Mucosa of stomach (tissue), 1 donor: Measurements from ENCODE around the gene SLC25A11.

Source experiments
- H3K27me3 ChIP-seq: one replicate; pipeline ENCODE4 v1.7.0; 2013; ENCODE audit warnings: mild to moderate bottlenecking, low read length; ENCODE audit not compliant: control insufficient read depth, insufficient read depth
- H3K36me3 ChIP-seq: one replicate; pipeline ENCODE4 v1.7.0; 2013; ENCODE audit warnings: low read length; ENCODE audit not compliant: control insufficient read depth, insufficient read depth
- H3K4me1 ChIP-seq: one replicate; pipeline ENCODE4 v1.7.0; 2013; ENCODE audit warnings: mild to moderate bottlenecking, low read length; ENCODE audit not compliant: control insufficient read depth, insufficient read depth
- H3K4me3 ChIP-seq: one replicate; pipeline ENCODE4 v1.7.0; 2013; ENCODE audit warnings: low read length
- H3K9ac ChIP-seq: one replicate; pipeline ENCODE4 v1.7.0; 2013; ENCODE audit warnings: mild to moderate bottlenecking, low read length, moderate library complexity
- H3K9me3 ChIP-seq: one replicate; pipeline ENCODE4 v1.7.0; 2013; ENCODE audit warnings: mild to moderate bottlenecking, low read length, moderate library complexity; ENCODE audit not compliant: control insufficient read depth
- donor health status: Pancreatic carcinoma.

Gene SLC25A11

GRCh38 chr17:4959261-4959965 is 19.6 kb upstream of the SLC25A11 start:
- Histone ChIP-seq H3K27me3 (no peaks in the 10 kb centered on the region), H3K36me3 (no peaks in the 10 kb centered on the region), H3K4me3 (no peak overlapping the region), H3K9ac (no peak overlapping the region), H3K9me3 (no peaks in the 10 kb centered on the region), H3K4me1 (peaks cover 7% of the 10 kb centered on the region)

- no peak overlapping the region for H3K4me3 ChIP-seq
- H3K27me3 ChIP-seq, result no peaks in the 10 kb centered on the region
- H3K36me3 ChIP-seq, result no peaks in the 10 kb centered on the region
- H3K4me1 ChIP-seq, result peaks cover 16% of the 10 kb centered on the region
- no peak overlapping the region for H3K9ac ChIP-seq
- no peaks in the 10 kb centered on the region for H3K9me3 ChIP-seq
These were observed 18.3 kb upstream of the SLC25A11 start for GRCh38 chr17:4958102-4958501.

DNA sequence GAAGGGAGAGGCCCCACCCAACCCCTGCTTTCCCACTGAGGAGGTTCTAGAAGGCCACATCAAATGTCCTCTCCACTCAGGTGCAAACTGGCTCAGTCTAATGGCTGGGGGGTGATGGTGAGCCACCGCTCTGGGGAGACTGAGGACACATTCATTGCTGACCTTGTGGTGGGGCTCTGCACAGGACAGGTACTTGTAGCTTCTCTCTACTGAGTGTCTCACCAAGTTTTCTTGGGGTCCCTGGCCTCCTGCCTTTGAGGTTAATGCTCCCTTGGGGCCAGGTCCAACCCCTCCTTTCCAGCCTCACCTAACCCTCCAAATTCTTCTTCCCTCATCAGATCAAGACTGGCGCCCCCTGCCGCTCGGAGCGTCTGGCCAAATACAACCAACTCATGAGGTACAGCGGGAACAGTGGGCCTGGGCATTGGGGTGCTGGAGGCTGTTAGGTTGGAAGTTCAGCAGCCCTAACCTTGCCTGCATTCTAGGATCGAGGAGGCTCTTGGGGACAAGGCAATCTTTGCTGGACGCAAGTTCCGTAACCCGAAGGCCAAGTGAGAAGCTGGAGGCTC is 16.7 kb upstream of the SLC25A11 start:
- H3K4me1 ChIP-seq, result peaks cover 18% of the 10 kb centered on the region
- no peak overlapping the region for H3K4me3 ChIP-seq
- H3K9me3 ChIP-seq, result no peaks in the 10 kb centered on the region
- no peak overlapping the region for H3K9ac ChIP-seq
- H3K36me3 ChIP-seq, result no peaks in the 10 kb centered on the region
- no peaks in the 10 kb centered on the region for H3K27me3 ChIP-seq

DNA sequence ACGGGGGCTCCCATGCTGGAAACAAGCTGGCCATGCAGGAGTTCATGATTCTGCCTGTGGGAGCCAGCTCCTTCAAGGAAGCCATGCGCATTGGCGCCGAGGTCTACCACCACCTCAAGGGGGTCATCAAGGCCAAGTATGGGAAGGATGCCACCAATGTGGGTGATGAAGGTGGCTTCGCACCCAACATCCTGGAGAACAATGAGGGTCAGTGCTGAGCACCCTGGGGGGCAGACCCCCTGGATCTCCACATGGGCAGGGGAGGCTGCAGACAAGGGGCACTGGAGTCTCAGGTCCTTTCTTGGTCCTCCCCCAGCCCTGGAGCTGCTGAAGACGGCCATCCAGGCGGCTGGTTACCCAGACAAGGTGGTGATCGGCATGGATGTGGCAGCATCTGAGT is 15.2 kb upstream of the SLC25A11 start:
- H3K27me3 ChIP-seq, result no peaks in the 10 kb centered on the region

GRCh38 chr17:4953451-4953961 is 13.7 kb upstream of the SLC25A11 start:
- Histone ChIP-seq H3K36me3 (no peaks in the 10 kb centered on the region), H3K9me3 (no peaks in the 10 kb centered on the region), H3K4me3 (no peak overlapping the region), H3K4me1 (peaks cover 26% of the 10 kb centered on the region), H3K9ac (no peak overlapping the region), H3K27me3 (no peaks in the 10 kb centered on the region)

More for the DNA sequence above, 15.2 kb upstream of the SLC25A11 start:
- Histone ChIP-seq H3K4me3 (no peak overlapping the region), H3K9me3 (no peaks in the 10 kb centered on the region), H3K36me3 (no peaks in the 10 kb centered on the region), H3K9ac (no peak overlapping the region), H3K4me1 (peaks cover 25% of the 10 kb centered on the region)

DNA sequence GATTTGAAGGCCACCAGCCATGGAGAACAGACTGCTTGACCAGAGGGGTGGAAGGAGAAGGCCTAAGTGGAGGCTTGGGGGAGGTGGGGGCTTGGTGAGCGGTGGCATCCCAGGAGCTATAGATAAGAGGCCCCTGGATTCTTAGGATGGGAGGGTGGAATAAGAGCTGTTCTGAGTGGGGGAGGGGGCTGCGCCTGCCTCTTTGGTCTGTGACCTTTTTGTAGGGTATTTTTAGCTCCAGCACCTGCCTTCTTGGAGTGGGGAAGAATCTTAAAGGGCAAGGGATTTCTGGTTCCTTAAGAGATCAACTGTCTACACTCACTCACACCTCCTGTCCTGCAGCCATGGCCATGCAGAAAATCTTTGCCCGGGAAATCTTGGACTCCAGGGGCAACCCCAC is 11.6 kb upstream of the SLC25A11 start:
- Histone ChIP-seq H3K4me3 (no peak overlapping the region), H3K9me3 (no peaks in the 10 kb centered on the region), H3K4me1 (peaks cover 27% of the 10 kb centered on the region), H3K36me3 (no peaks in the 10 kb centered on the region), H3K9ac (no peak overlapping the region), H3K27me3 (no peaks in the 10 kb centered on the region)

- Histone ChIP-seq H3K27me3 (no peaks in the 10 kb centered on the region), H3K9me3 (no peaks in the 10 kb centered on the region), H3K9ac (peak within 1 kb of the TSS; percentile 83), H3K4me1 (peaks cover 26% of the 10 kb centered on the region), H3K4me3 (peak within 1 kb of the TSS; percentile 21), H3K36me3 (no peaks in the 10 kb centered on the region)
These were observed 10.9 kb upstream of the SLC25A11 start, which contains the start of gene ENO3 for GRCh38 chr17:4950746-4951204. Gene ENO3 (plus strand): TSS chr17:4951119. CDS start chr17:4951830, 711 bp downstream.

GRCh38 chr17:4950075-4950745 is 10.4 kb upstream of the SLC25A11 start:
- no peaks in the 10 kb centered on the region for H3K9me3 ChIP-seq
- H3K4me3 ChIP-seq, result peak overlapping the region; percentile 21
- no peaks in the 10 kb centered on the region for H3K36me3 ChIP-seq
- no peaks in the 10 kb centered on the region for H3K27me3 ChIP-seq
- H3K4me1 ChIP-seq, result peaks cover 32% of the 10 kb centered on the region
- peak overlapping the region; percentile 83 for H3K9ac ChIP-seq

DNA sequence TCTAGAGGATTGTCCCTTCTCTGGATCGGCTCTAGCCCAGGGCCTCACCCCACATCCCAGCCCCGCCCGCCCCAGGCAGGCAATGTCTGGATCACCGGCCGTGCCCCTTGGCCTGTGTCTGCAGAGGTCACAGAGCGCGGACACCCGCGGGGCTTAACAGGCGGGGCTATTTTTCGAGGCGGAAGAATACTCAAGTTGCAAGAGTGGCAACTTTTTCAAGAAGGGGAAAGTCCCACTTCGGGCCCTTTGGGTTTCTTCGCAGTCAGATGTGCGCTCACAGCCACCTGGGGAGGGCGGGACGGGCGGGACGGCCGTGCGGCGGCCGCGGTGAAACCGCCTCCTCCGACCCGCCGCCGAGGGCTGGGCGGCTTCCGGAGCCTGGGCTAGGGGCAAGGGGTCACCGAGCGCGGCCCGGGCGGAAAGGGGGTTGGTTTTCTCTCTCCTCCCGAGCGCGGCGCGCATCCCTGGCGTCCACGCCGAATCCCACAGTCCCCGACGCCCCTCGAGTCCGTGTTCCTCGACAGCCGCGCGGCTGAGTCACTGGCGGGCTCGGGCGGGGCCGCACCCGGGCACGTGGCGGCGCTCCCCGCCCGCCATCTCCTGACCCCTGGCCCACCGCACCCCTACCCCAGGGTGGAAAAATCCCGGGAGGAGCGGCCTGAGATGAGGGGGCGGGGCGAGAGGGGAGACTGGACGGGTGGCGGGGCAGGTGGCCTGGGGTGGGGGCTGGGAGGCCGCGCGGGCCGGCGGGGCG is 9.7 kb upstream of the SLC25A11 start:
- H3K9me3 ChIP-seq, result no peaks in the 10 kb centered on the region
- peaks cover 5% of the 10 kb centered on the region for H3K36me3 ChIP-seq
- no peaks in the 10 kb centered on the region for H3K27me3 ChIP-seq
- H3K4me1 ChIP-seq, result peaks cover 39% of the 10 kb centered on the region
- H3K4me3 ChIP-seq, result peak overlapping the region; percentile 22
- peak overlapping the region; percentile 83 for H3K9ac ChIP-seq

DNA sequence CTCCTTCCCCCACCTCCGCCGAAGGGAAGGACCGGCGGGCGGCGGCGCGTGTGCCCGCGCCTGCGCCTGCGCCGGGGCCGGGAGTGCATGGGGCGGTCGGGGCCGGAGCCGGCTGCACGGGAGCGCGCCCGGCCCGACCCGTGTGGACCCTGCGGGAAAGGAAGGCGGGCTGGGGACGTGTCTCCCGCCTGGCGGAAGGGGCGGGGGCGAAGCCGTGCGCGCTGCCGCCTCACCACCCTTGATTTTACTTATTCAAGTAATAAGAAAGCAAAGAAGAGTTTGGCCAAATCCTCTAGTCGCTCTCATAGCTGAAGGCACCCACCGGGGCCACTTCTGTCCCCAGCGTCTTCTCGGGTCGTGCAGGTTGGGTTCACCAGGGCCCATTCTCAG is 9.1 kb upstream of the SLC25A11 start:
- Histone ChIP-seq H3K9ac (peak overlapping the region; percentile 83), H3K27me3 (no peaks in the 10 kb centered on the region), H3K4me1 (peaks cover 43% of the 10 kb centered on the region), H3K4me3 (peak overlapping the region; percentile 83), H3K36me3 (peaks cover 5% of the 10 kb centered on the region), H3K9me3 (no peaks in the 10 kb centered on the region)

- Histone ChIP-seq H3K4me1 (peaks cover 38% of the 10 kb centered on the region), H3K27me3 (no peaks in the 10 kb centered on the region), H3K36me3 (peaks cover 5% of the 10 kb centered on the region), H3K9ac (peak within 1 kb of the TSS; percentile 99), H3K9me3 (no peaks in the 10 kb centered on the region), H3K4me3 (peak within 1 kb of the TSS; percentile 84)
These were observed 8.5 kb upstream of the SLC25A11 start, which contains the start of gene PFN1 for GRCh38 chr17:4948166-4948930. Gene PFN1 (minus strand): TSS chr17:4948530. CDS start chr17:4948394, 136 bp downstream.
